Mesodermal cell (in vitro differentiated cells): ENCODE measurements around the gene CCKAR.

Experiments
- H3K27ac ChIP-seq: 2 replicates; pipeline ENCODE4 v1.7.0; 2013; ENCODE audit warnings: mild to moderate bottlenecking, low read depth, low read length, moderate library complexity; ENCODE audit not compliant: severe bottlenecking
- H3K36me3 ChIP-seq: 2 replicates; pipeline ENCODE4 v1.7.1; 2013; ENCODE audit warnings: mild to moderate bottlenecking, low read length, moderate library complexity; ENCODE audit not compliant: control insufficient read depth, insufficient read depth
- H3K4me1 ChIP-seq: one replicate; pipeline ENCODE4 v1.7.1; 2013; ENCODE audit warnings: mild to moderate bottlenecking, low read length; ENCODE audit not compliant: insufficient read depth, control insufficient read depth, poor library complexity, severe bottlenecking
- H3K4me3 ChIP-seq: 2 replicates; pipeline ENCODE4 v1.7.0; 2013; ENCODE audit warnings: low read length, control low read depth, mild to moderate bottlenecking; ENCODE audit not compliant: insufficient read depth, poor library complexity, severe bottlenecking; ENCODE audit errors: extremely low read depth
- H3K9me3 ChIP-seq: 2 replicates; pipeline ENCODE4 v1.7.1; 2013; ENCODE audit warnings: mild to moderate bottlenecking, low read length, moderate library complexity; ENCODE audit not compliant: control insufficient read depth
- WGBS, 2 experiments: methylation state at CpG; one replicate each; pipeline ENCODE4 v1.1.5; 2013; ENCODE audit warnings: missing lambda C conversion rate in 2 of 2; ENCODE audit not compliant: insufficient coverage in 2 of 2; 5-methylcytosine and 5-hydroxymethylcytosine counted together

CCKAR gene

DNA sequence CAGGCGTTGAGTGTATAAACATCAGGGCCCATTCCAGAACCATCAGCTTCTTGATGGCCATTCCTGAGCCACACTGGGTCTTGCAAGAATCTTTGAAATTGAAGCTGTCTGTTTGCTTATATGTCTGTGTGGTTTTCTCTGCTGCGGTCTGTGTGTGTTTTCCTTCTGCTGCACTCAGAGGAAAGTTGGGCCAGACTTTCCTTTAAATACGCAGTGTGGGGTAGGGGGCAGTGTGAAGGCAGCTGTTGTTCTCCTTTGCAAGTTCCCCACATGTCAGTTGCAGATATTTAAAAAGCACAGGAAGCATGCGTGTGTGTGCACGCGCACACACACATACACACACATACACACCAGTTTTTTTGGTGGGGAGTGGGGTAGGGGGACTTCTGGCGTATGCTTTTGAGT lies 32.1 kb downstream of the CCKAR start:
- 96 to 100% methylated on average over 1 to 2 of the region's 7 CpGs for WGBS, 2 experiments
- H3K27ac ChIP-seq, result no peak overlapping the region

DNA sequence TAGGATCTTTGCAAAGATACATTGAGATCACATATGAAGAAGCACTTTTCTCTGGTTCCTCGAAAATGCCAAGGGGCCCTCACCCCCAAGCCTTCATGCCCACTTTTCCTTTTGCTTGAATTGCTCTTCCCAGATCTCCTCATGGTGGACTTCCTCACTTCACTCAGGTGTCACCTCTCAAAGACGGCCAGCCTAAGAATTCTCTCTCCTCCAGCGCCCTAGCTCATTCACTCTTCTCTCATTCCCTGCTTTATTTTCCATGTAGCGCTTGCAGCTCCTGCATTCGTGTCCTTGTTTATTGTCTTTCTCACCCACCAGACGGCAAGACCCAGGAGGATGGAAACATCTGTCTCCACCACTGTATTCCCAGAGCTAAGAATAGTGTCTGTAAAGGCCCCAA lies 32.9 kb downstream of the CCKAR start:
- no peaks in the 10 kb centered on the region for H3K36me3 ChIP-seq
- H3K9me3 ChIP-seq, result peaks cover 13% of the 10 kb centered on the region
- no peaks in the 10 kb centered on the region for H3K4me1 ChIP-seq
- 91% methylated on average over 5 of the region's 6 CpGs for WGBS, 2 experiments
- no peak overlapping the region for H3K27ac ChIP-seq
- no peak overlapping the region for H3K4me3 ChIP-seq

More for the DNA sequence above, 32.1 kb downstream of the CCKAR start:
- H3K36me3 ChIP-seq, result no peaks in the 10 kb centered on the region
- no peaks in the 10 kb centered on the region for H3K4me1 ChIP-seq
- H3K4me3 ChIP-seq, result no peak overlapping the region
- peaks cover 14% of the 10 kb centered on the region for H3K9me3 ChIP-seq

DNA sequence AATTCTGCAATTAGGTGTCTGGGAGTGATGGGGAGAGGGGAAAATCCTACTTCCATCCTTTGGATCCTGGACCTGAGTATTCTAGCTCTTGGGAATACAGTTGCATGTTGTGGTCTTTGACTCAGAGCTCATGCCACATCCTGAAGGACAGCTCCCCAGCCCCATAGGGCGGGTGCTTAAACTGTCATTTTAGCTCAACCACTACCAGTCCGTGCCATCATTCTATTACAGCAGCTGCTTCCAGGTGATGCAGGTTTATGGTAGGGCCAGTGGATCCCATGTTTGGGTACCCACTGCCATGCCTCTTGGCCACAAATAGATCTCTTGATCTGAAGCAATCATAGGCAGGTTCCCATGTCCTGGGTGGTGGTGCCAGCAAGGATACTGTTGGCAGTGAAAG lies 34.7 kb downstream of the CCKAR start:
- Histone ChIP-seq H3K4me3 (no peak overlapping the region), H3K27ac (no peak overlapping the region), H3K4me1 (no peaks in the 10 kb centered on the region), H3K36me3 (no peaks in the 10 kb centered on the region), H3K9me3 (peaks cover 13% of the 10 kb centered on the region)
- 75 to 94% methylated on average over 2 of the region's 2 CpGs for WGBS, 2 experiments

DNA sequence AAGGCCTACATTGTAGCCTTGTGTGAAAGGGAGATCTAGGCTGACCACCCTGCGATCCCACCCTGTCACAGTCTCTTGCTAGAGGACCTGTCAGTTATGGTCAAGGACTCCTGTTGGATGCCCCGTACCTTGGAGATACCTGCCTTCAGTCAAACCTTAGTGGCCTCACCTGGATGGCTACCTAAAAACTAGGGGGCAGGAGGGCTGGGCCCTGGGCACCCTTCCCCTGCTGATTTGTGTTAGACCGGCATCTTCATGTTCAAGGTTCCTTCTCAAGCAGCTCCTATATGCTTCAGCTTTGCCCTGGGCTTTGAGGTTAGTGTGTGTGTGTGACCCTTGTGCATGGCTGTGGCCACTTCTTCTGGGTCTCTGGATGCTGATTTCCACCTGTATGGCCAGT lies 35.3 kb downstream of the CCKAR start:
- 75 to 98% methylated on average over 2 of the region's 3 CpGs for WGBS, 2 experiments
- Histone ChIP-seq H3K9me3 (peaks cover 13% of the 10 kb centered on the region), H3K4me1 (no peaks in the 10 kb centered on the region), H3K4me3 (no peak overlapping the region), H3K27ac (no peak overlapping the region), H3K36me3 (no peaks in the 10 kb centered on the region)

GRCh38 chr4:26452565-26453531 lies 37.4 kb downstream of the CCKAR start:
- H3K4me1 ChIP-seq, result no peaks in the 10 kb centered on the region
- WGBS, 2 experiments, result 81 to 85% methylated on average over 10 to 13 of the region's 15 CpGs
- H3K27ac ChIP-seq, result no peak overlapping the region
- no peaks in the 10 kb centered on the region for H3K36me3 ChIP-seq
- peaks cover 13% of the 10 kb centered on the region for H3K9me3 ChIP-seq
- H3K4me3 ChIP-seq, result no peak overlapping the region

- Histone ChIP-seq H3K4me1 (no peaks in the 10 kb centered on the region), H3K9me3 (peaks cover 13% of the 10 kb centered on the region), H3K36me3 (no peaks in the 10 kb centered on the region), H3K4me3 (no peak overlapping the region), H3K27ac (no peak overlapping the region)
- 100% methylated on average over 1 of the region's 3 CpGs; no CpG with 5 or more reads in 1 of the 2 experiments for WGBS, 2 experiments
Measured at GRCh38 chr4:26451597-26451996, 38.7 kb downstream of the CCKAR start.

GRCh38 chr4:26450418-26450817 lies 39.9 kb downstream of the CCKAR start:
- H3K36me3 ChIP-seq, result no peaks in the 10 kb centered on the region
- no peaks in the 10 kb centered on the region for H3K4me1 ChIP-seq
- WGBS, 2 experiments, result 90 to 92% methylated on average over 2 to 3 of the region's 5 CpGs
- H3K27ac ChIP-seq, result no peak overlapping the region
- H3K4me3 ChIP-seq, result no peak overlapping the region
- peaks cover 13% of the 10 kb centered on the region for H3K9me3 ChIP-seq

DNA sequence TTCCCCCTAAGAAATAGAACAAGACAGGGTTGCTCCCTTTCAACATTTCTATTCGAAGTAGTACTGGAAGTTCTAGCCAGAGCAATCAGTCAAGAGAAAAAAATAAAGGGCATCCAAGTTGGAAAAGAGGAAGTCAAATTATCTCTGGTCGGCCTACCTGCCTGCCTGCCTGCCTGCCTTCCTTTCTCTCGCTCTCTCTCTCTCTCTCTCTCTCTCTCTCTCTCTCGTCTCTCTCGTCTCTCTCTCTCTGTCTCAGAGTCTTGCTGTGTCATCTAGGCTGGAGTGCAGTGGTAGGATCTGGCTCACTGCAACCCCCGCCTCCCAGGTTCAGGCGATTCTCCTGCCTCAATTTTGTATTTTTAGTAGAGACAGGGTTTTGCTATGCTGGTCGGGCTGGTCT lies 42.9 kb downstream of the CCKAR start:
- H3K9me3 ChIP-seq, result peaks cover 10% of the 10 kb centered on the region
- 73 to 100% methylated on average over 1 of the region's 8 CpGs for WGBS, 2 experiments
- H3K4me3 ChIP-seq, result no peak overlapping the region
- no peaks in the 10 kb centered on the region for H3K4me1 ChIP-seq
- no peaks in the 10 kb centered on the region for H3K36me3 ChIP-seq
- H3K27ac ChIP-seq, result no peak overlapping the region

GRCh38 chr4:26441771-26442170 lies 48.5 kb downstream of the CCKAR start:
- peaks cover 10% of the 10 kb centered on the region for H3K9me3 ChIP-seq
- WGBS, 2 experiments, result 69 to 100% methylated on average over 2 to 3 of the region's 5 CpGs
- H3K4me1 ChIP-seq, result no peaks in the 10 kb centered on the region
- no peak overlapping the region for H3K4me3 ChIP-seq
- peaks cover 21% of the 10 kb centered on the region for H3K36me3 ChIP-seq
- no peak overlapping the region for H3K27ac ChIP-seq

GRCh38 chr4:26441102-26441501 lies 49.2 kb downstream of the CCKAR start:
- peaks cover 10% of the 10 kb centered on the region for H3K9me3 ChIP-seq
- H3K27ac ChIP-seq, result no peak overlapping the region
- no peak overlapping the region for H3K4me3 ChIP-seq
- H3K4me1 ChIP-seq, result no peaks in the 10 kb centered on the region
- 95 to 97% methylated on average over 5 of the region's 7 CpGs for WGBS, 2 experiments
- peaks cover 28% of the 10 kb centered on the region for H3K36me3 ChIP-seq

DNA sequence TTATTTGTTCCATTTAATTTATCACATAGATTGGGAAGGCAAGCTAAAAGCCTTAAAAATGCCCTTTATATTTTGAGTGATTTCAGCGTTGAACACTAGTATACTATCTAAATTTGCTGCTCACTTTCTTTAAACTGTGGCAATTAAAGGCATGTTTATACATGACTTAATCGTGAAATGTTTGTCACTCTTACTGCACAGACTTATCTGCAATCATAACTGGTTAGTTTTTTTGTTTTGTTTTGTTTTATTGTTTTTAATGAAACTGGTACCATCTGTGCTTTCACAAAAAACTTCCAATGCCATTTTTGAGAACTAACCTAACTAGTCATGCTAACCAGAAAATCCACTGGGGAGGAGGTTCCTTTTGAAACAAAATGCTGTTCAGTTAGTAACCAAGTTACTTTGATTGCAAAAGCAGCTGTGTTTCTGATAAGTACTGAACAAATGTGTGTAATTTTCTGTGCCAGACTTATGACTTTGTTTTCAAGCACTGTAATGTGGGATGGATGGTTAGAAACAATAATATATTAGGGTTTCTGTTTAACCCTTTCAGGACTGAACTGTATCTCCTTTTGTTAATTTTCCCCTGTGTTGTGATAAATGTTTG lies 56.1 kb downstream of the CCKAR start:
- no peak overlapping the region for H3K27ac ChIP-seq
- no peaks in the 10 kb centered on the region for H3K9me3 ChIP-seq
- H3K4me3 ChIP-seq, result no peak overlapping the region
- H3K4me1 ChIP-seq, result no peaks in the 10 kb centered on the region
- 100% methylated on average over 1 of the region's 2 CpGs for WGBS, 2 experiments
- peaks cover 39% of the 10 kb centered on the region for H3K36me3 ChIP-seq
